Measurements from ENCODE around the gene ITSN2.
"Not testable (repeated sequence)": the region's sequence is repeated elsewhere in the genome, so short reads cannot be mapped to it uniquely, and the experiment has no call there.

ITSN2 gene

DNA sequence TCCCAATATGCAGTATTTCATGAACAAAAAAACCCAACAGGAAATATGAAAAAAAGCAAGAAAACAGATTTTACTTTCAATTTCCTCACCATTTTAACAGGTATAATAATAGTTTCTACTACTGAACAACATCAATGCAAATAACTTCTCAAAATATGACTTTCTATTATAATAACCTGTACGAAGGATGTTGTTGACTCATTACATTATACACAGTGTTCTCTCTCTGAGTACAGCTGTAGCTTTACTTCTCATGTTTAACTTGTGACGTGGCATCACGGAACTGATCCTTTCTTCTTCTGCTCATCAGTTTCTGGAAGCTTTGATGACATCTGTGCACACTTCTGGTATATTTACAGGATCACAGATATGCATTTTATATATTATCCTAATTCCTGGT is 145.5 kb downstream of the ITSN2 start:
- no peak for DNase-seq (ENCODE audit: low read depth)

- DNase-seq (ENCODE audit: low read depth), result no peak
Observed at GRCh38 chr2:24211408-24211807, 148.9 kb downstream of the ITSN2 start.

- DNase-seq (ENCODE audit: low read depth), result no peak
Observed at GRCh38 chr2:24210723-24211122, 149.6 kb downstream of the ITSN2 start.

DNA sequence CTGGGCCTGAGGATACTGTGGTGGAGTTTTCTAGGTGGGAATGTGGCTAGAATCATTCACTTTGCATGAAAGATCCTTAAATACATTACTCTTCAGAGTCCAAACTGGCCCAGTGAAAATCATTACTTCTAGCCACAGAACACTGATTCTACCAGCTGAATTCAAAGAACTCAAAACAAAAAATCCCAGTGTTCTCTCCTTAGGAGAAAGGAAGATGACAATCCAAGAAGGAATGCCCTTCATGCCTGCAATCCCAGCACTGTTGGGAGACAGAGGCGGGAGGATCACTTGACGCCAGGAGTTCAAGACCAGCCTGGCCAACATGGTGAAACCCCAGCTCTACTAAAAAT is 150.3 kb downstream of the ITSN2 start:
- no peak for DNase-seq (ENCODE audit: low read depth)

- no peak for DNase-seq (ENCODE audit: low read depth)
Observed at GRCh38 chr2:24209389-24210105, 150.8 kb downstream of the ITSN2 start.

GRCh38 chr2:24208490-24208889 is 151.8 kb downstream of the ITSN2 start:
- no peak for DNase-seq (ENCODE audit: low read depth)

DNA sequence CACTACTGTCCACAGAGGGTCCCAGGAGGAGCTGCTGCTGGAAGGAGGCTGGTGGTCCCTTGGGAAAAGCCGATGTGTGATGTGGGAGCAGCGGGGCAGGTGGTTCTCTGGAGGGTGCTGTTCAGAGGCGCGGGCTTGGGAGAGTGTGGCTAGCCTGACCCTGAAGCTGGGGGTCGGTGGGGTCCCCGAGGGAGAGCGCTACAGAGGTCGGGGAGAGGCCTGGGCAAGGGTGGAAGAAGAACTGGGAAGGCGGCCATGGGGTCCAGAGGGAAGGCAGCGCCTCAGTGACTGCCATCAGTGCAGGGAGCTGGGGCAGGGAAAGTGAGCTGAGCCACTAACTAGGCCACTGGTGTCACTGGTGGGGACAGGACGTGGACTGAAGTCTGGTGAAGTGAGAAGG is 153.0 kb downstream of the ITSN2 start:
- DNase-seq (ENCODE audit: low read depth), result no peak

DNA sequence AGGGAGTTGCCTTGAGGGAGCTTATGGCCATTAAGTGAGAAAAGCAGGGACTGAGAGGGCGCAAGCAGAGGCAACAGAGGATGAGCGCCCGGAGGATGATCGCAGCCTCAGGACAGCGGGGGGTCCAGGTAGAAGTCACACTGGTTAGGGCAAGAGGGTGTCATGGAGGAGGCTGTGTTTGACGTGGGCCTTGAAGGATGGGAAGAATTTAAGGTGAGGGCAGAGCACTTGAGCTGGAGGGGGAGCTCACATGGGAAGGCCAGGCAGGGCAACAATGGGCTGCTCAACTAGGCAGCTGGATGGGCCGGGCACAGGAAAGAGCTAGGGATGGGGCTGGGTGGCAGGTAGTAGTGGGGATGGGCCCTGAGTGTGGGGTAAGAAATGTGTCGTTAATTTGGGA is 153.6 kb downstream of the ITSN2 start:
- no peak for DNase-seq (ENCODE audit: low read depth)

GRCh38 chr2:24206242-24206641 is 154.1 kb downstream of the ITSN2 start:
- DNase-seq (ENCODE audit: low read depth), result no peak

DNA sequence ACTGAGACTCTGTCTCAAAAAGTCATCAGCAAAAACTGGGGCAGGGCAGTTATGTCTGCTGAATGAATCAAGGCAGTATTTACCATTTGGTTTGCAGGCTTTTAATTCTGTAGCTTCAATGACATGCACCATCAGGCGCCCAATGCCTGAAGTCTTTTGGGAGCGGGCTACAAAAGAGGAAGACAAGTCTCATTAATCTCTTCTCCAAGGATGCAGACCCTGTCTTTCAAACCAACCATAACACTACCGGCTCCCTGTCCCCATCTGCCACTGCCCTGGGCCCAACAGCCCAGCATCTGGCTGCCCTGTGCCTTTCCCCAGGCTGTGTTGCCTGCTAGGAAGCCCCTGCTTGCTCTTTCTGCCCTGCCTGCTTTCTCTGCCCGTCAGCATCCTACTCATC is 155.2 kb downstream of the ITSN2 start:
- DNase-seq (ENCODE audit: low read depth), result no peak

DNA sequence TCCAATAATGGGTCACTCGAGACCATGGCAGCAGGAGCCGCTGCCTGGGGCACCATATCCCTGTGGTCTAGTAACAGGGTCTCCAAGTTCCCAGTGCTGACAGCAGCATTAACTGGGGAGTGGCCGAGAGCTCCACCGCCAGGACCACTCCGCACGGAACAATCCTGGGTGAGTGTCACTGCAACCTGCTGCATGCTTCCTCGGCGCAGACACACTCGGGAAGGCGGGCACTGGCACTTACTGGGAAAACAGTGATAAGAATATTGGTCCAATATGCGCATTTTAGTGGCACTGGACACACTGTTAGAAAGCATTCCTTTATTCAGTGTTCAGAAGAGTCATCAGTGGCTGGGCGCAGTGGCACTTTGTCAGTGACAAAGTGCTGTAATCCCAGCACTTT is 155.8 kb downstream of the ITSN2 start:
- no peak for DNase-seq (ENCODE audit: low read depth)

DNA sequence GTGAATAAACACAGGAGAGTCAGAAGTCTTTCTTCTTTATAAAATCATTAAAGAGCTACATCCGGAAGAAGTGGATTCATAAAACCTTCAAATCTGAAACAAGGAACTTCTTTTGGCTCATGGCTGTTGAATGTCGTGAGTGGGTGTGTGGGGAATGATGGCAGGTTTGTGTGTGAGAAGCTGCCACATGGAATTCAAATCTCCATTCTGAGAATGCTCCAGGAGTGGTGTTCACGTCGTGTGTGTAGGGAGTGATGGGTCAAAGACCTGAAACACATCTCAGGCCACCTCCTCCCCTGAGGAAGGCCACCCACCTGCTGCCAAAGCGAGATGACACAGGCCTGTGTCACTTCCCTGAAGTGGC is 156.6 kb downstream of the ITSN2 start:
- no peak for DNase-seq (ENCODE audit: low read depth)

DNA sequence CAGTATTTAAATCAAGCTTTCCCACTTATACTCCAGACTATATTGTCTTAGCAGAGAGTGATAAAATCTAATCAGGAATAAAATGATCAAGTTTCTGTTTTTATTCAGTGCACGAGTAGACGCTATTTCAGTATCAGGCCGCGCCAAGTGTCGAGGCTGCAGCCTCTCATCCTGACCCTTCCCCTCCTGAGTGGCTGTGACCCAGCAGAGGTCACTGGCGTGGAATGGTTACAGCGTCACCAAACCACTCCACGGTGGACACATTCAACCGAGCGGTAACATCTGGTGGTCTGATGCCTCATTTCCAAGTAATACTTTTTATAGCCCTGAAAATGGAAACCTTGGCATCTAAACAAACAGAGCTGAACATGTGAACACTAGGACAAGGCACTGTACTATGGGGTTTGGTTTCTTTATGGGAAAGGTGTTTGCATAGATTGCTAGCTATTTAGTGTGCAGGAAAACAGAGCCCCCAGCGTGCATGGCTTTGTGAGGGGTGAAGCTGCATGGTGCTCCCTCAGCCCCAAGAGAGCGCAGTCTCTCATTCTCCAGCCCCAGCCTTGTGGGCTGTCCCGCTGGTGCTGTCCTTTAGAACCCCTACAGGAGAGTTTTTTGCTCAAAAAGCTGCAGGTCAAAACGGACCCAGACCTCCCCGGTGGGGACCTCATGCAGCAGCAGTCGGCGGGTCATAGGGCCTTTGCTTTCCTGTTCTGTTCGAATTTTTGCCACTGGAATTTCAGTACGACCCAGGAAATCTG is 157.1 kb downstream of the ITSN2 start:
- DNase-seq (ENCODE audit: low read depth), result no peak

DNA sequence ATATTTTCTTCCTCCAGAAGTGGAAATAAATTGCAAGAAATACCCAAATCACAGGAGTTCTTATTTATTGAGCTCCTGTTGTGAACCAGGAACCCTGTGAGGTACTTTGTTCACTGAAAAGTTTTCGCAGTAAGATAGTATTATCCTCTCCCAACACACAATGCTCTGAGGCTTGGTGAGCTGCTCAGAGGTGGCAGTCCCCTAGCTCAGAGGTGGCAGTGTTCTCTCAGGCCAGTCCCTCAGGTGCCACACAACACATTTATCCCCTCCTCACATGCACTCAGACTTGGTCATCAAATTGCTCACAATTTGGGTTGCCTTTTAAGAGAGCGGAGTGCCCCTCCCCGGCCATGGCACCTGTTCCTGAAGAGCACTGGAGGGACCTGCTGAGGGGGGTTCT is 159.5 kb downstream of the ITSN2 start:
- DNase-seq (ENCODE audit: low read depth), result no peak

DNA sequence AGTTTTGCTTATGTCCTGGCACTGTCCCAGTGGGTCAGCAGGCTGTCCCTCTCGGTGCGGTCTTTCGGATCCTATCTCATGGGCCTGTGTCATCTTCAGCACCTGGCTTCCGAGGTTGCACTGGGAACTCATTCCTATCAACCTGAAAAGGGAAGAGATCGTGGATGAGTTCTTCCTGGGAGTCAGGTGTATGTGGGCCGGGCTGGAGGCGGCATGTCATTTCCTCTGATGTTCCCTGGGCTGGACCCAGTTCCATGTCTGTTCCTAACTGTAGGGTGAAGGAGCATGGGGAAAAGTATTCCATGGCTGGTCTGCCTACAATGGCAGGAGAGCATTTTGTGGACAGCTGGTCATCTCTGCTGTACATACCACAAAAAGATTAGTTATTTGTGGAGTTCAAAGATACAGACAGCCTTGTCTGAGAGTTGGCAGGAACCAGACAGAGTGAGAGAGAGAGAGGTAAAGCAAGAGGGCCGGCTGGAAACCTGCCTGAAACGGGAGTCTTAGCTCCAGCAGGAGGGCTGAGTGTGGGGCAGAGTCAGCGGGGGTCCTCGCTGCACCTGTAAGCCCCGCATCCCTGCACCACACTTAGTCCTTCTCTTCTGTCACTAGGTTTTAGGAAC is 160.3 kb downstream of the ITSN2 start:
- no peak for DNase-seq (ENCODE audit: low read depth)

DNA sequence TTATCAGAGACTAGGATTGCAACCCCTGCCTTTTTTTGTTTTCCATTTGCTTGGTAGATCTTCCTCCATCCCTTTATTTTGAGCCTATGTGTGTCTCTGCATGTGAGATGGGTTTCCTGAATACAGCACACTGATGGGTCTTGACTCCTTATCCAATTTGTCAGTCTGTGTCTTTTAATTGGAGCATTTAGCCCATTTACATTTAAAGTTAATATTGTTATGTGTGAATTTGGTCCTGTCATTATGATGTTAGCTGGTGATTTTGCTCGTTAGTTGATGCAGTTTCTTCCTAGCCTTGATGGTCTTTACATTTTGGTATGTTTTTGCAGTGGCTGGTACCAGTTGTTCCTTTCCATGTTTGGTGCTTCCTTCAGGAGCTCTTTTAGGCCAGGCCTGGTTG is 163.1 kb downstream of the ITSN2 start:
- not testable (repeated sequence) for DNase-seq (ENCODE audit: low read depth)

DNA sequence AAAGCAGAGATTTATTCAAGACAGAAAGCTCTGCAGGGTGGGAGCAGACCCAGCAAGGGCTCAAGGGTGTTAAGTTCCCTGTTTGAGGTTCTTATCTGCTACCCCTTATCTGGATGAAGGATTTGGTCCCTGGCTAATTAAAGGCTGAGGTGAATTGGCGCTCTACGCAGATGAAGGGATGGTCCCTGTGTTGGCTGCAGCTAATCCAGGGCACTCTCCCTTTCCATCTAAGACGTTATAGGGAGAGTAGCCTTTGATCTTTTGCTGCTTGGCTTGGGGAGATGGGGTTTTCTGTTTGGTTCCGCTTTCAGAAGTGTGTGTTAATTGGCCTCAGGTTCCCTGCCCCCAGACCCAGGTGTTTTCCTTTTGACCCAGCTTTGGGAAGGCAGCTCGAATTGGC is 168.5 kb downstream of the ITSN2 start:
- no peak for DNase-seq (ENCODE audit: low read depth)

DNA sequence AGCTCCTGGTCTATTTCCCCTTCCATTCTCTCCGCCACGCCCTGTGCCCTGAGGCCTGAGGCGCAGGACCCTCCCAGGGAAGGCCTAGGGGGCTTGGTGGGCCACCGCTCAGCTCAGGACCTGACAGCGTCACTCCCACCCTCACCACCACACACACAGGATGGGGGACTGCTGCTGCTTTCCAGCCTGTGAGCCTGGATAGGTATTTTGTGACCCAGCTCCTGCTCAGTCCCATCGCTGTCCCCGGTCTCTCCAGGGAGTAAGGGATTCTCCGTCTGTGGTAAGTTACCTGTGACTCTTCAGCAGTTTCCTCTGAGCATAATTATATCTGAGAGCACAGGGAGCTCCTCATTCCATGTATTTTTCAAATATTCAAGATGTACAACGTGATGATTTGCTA is 169.2 kb downstream of the ITSN2 start:
- no peak for DNase-seq (ENCODE audit: low read depth)

- no peak for DNase-seq (ENCODE audit: low read depth)
Observed at GRCh38 chr2:24190503-24190902, 169.8 kb downstream of the ITSN2 start.

GRCh38 chr2:24189551-24189950 is 170.8 kb downstream of the ITSN2 start:
- DNase-seq (ENCODE audit: low read depth), result no peak

DNA sequence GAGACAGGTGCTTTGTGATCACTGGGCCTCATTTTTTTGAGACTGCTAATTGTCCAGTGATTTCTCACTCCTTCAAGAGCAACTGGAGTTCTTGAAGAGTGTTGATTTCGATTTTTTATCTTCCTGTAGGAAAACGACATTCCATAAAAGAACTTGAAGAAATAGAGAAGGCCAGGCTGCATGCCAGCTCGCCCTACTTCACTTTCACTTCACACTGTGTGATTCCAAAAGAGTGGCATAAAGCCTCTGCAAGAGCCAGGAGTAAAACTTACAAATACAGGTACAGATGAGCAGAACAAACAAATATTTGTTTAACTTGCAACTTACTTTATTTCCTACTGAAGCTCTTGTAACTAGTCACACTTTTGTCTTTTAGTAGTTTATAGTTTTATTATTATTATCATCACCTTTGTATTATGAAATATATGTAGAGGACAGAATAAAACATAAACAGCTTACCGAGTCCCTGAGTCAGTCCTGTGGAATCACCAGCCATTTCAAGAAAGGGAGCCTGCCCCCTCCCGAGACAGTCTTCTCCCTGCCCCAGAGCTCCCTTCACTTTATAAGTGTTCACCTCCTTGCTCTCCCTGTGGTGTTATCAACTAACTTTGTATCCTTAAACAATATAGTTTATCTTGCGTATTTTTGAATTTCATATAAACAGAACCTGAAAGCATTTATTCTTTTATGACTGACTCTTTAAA is 176.8 kb downstream of the ITSN2 start:
- no peak for DNase-seq (ENCODE audit: low read depth)

DNA sequence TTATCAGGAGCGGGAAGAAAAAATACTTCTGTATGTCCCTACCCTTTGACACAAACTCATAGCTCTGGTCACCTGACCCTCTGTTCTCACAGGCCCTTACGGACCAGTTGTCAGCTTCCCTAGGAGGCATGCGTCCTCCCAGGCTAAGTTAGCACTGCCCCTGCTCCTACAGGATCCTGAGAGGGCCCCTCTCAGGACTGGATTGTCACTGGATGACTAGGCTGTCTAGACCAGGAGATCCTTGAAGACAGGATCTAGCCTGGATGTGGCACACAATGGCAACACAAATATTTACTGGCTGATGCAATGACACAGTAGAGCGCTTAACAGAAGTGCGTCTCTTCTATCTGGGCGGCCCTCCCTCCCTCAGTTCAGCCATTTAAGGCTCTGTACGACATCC is 177.8 kb downstream of the ITSN2 start:
- DNase-seq (ENCODE audit: low read depth), result no peak

GRCh38 chr2:24181849-24182248 is 178.5 kb downstream of the ITSN2 start:
- DNase-seq (ENCODE audit: low read depth), result no peak
